ENCODE data around the gene ZNF771.
"Not testable (repeated sequence)": the region's sequence is repeated elsewhere in the genome, so short reads cannot be mapped to it uniquely, and the experiment has no call there.

ZNF771 gene

DNA sequence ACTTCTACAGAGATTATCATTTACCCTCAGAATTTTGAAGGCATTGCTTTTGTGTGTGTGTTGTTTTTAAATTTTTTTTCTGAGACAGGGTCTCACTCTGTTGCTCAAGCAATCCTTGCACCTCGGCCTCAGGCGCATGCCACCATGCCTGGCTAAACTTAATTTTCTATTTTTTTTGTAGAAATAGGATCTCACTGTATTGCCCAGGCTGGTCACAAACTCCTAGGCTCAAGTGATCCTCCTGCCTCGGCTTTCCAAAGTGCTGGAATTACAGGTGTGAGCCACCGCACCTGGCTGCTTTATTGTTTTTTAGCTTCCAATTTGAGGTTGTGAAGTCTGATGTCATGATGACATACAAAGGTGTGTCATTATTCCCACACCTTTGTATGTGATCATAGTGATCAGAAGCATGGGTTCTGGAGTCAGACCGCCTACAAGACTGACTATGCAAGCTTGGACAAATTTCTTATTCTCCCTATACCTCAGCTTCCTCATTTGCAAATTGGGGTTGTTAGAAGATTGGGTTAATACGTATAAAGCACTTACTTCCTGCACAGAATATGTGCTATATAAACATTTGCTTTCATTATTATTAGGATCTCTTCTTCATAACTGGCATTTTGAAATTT lies 32.4 kb downstream of the ZNF771 start:
- H3K27ac ChIP-seq (ENCODE audit: low read depth, low read length), result no peak overlapping the region
- H3K4me1 ChIP-seq (ENCODE audit: control insufficient read depth, insufficient read depth, low read length, unreplicated experiment), result peaks cover 10% of the 10 kb centered on the region
- no peak overlapping the region for H3K4me3 ChIP-seq (ENCODE audit: low read depth, low read length)
- H3K27me3 ChIP-seq (ENCODE audit: insufficient read depth, low read length), result no peaks in the 10 kb centered on the region
- peaks cover 12% of the 10 kb centered on the region for H3K79me2 ChIP-seq (ENCODE audit: control insufficient read depth, insufficient read depth, low read length, unreplicated experiment)
- H3K36me3 ChIP-seq (ENCODE audit: insufficient read depth, low read length), result peaks cover 16% of the 10 kb centered on the region
- no peak overlapping the region for H2AFZ ChIP-seq (ENCODE audit: low read length, unreplicated experiment)

DNA sequence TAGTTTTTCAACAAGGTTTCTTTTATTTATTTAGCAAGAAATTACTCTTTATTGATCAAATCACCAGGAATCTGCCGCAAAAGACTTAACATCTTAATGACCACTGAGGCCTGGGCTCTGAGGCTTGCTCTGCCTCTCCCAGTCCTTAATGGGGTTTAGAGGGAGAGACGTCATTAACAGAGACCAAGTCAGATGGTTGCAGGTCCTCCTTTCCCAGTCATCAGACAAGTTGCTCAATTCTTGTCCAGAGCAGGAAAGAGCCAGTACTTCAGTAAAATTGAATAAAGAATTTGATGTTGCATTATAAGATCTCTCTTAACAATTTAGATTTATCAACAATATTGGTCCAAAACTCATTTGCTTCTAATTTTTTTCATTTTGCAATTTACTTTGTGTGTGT lies 36.2 kb downstream of the ZNF771 start:
- Histone ChIP-seq H3K27me3 (ENCODE audit: insufficient read depth, low read length) (no peaks in the 10 kb centered on the region), H2AFZ (ENCODE audit: low read length, unreplicated experiment) (no peak overlapping the region), H3K36me3 (ENCODE audit: insufficient read depth, low read length) (peaks cover 16% of the 10 kb centered on the region), H3K79me2 (ENCODE audit: control insufficient read depth, insufficient read depth, low read length, unreplicated experiment) (peaks cover 20% of the 10 kb centered on the region), H3K27ac (ENCODE audit: low read depth, low read length) (no peak overlapping the region), H3K4me1 (ENCODE audit: control insufficient read depth, insufficient read depth, low read length, unreplicated experiment) (peaks cover 15% of the 10 kb centered on the region), H3K4me3 (ENCODE audit: low read depth, low read length) (0 out of 2 replicates have a peak overlapping the region, but pooled peaks have one; percentile 97)

DNA sequence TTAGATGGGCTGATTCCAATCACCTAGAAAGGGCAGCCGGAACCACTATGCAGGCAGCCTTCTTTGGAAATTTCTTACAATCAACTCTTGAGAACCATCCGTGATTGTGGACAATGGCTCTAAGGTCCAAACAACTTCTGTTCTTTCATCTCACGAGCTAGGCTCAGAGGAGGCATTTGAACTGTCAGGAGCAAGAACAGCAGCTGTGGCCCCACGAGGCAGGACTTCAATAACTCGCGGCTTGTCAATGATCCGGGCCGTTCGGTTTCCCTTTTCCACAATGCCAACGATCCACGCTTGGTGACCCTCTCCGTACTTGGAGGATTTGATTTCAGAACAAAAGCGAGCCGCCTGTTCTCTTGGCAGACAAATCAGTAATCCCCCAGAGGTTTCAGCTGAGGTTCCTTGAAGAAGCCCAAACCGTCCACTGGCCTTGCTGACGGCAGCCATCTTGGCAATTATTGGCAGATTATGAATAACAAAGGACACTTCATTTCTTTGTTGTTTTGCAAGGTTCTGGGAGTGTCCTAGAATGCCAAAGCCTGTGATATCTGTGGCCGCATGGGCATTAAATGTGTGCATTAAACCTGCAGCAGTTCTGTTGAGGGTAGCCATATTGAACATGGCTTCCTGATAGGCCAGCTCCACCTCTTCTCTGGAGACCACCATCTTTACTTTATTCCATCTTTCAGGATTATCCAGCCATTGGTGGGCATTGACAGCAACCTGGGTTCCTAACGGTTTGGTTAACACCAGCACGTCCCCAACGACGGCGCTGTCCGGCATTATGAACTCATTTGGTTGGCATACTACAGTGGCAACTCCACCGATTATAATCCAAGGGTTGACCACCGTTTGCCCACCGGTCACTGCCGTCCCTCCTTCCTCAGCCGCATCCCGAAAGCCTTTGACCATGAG lies 37.1 kb downstream of the ZNF771 start:
- Histone ChIP-seq H3K4me1 (ENCODE audit: control insufficient read depth, insufficient read depth, low read length, unreplicated experiment) (peaks cover 15% of the 10 kb centered on the region), H3K79me2 (ENCODE audit: control insufficient read depth, insufficient read depth, low read length, unreplicated experiment) (peaks cover 20% of the 10 kb centered on the region), H3K27me3 (ENCODE audit: insufficient read depth, low read length) (no peaks in the 10 kb centered on the region), H3K4me3 (ENCODE audit: low read depth, low read length) (peak overlapping the region; percentile 97), H2AFZ (ENCODE audit: low read length, unreplicated experiment) (no peak overlapping the region), H3K36me3 (ENCODE audit: insufficient read depth, low read length) (peaks cover 16% of the 10 kb centered on the region), H3K27ac (ENCODE audit: low read depth, low read length) (peak overlapping the region; percentile 82)

DNA sequence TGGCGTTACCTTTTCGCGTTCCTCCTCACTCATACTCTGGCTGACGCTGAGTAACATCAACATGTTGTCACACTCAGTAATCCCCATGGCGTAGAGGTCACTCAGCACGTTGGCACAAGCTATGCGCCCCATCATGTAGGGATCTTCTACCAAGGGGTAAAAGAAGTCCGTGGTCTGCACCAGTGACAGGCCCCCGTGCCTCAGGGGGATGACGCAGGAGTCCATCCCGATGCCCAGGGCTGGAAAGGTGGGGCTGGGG lies 37.7 kb downstream of the ZNF771 start:
- peaks cover 15% of the 10 kb centered on the region for H3K4me1 ChIP-seq (ENCODE audit: control insufficient read depth, insufficient read depth, low read length, unreplicated experiment)
- peak overlapping the region; percentile 100 for H2AFZ ChIP-seq (ENCODE audit: low read length, unreplicated experiment)
- H3K36me3 ChIP-seq (ENCODE audit: insufficient read depth, low read length), result peaks cover 16% of the 10 kb centered on the region
- peaks cover 20% of the 10 kb centered on the region for H3K79me2 ChIP-seq (ENCODE audit: control insufficient read depth, insufficient read depth, low read length, unreplicated experiment)
- H3K27me3 ChIP-seq (ENCODE audit: insufficient read depth, low read length), result no peaks in the 10 kb centered on the region
- H3K27ac ChIP-seq (ENCODE audit: low read depth, low read length), result peak overlapping the region; percentile 82
- peak overlapping the region; percentile 97 for H3K4me3 ChIP-seq (ENCODE audit: low read depth, low read length)

- peaks cover 16% of the 10 kb centered on the region for H3K36me3 ChIP-seq (ENCODE audit: insufficient read depth, low read length)
- H3K4me1 ChIP-seq (ENCODE audit: control insufficient read depth, insufficient read depth, low read length, unreplicated experiment), result peaks cover 15% of the 10 kb centered on the region
- peaks cover 20% of the 10 kb centered on the region for H3K79me2 ChIP-seq (ENCODE audit: control insufficient read depth, insufficient read depth, low read length, unreplicated experiment)
- H3K27me3 ChIP-seq (ENCODE audit: insufficient read depth, low read length), result no peaks in the 10 kb centered on the region
- H3K4me3 ChIP-seq (ENCODE audit: low read depth, low read length), result peak within 1 kb of the TSS; percentile 97
- H3K27ac ChIP-seq (ENCODE audit: low read depth, low read length), result peak within 1 kb of the TSS; percentile 82
- H2AFZ ChIP-seq (ENCODE audit: low read length, unreplicated experiment), result peak within 1 kb of the TSS; percentile 100
Measured at GRCh38 chr16:30445408-30446202, 38.2 kb downstream of the ZNF771 start, which contains the start of gene SEPHS2. Gene SEPHS2, minus strand, starts transcription at chr16:30445874. Its CDS starts 147 bp downstream, at chr16:30445727.

GRCh38 chr16:30446203-30446595 lies 38.8 kb downstream of the ZNF771 start:
- Histone ChIP-seq H3K27me3 (ENCODE audit: insufficient read depth, low read length) (no peaks in the 10 kb centered on the region), H3K27ac (ENCODE audit: low read depth, low read length) (peak overlapping the region; percentile 82), H3K4me1 (ENCODE audit: control insufficient read depth, insufficient read depth, low read length, unreplicated experiment) (peaks cover 15% of the 10 kb centered on the region), H3K79me2 (ENCODE audit: control insufficient read depth, insufficient read depth, low read length, unreplicated experiment) (peaks cover 20% of the 10 kb centered on the region), H3K4me3 (ENCODE audit: low read depth, low read length) (peak overlapping the region; percentile 97), H2AFZ (ENCODE audit: low read length, unreplicated experiment) (peak overlapping the region; percentile 100), H3K36me3 (ENCODE audit: insufficient read depth, low read length) (peaks cover 16% of the 10 kb centered on the region)

DNA sequence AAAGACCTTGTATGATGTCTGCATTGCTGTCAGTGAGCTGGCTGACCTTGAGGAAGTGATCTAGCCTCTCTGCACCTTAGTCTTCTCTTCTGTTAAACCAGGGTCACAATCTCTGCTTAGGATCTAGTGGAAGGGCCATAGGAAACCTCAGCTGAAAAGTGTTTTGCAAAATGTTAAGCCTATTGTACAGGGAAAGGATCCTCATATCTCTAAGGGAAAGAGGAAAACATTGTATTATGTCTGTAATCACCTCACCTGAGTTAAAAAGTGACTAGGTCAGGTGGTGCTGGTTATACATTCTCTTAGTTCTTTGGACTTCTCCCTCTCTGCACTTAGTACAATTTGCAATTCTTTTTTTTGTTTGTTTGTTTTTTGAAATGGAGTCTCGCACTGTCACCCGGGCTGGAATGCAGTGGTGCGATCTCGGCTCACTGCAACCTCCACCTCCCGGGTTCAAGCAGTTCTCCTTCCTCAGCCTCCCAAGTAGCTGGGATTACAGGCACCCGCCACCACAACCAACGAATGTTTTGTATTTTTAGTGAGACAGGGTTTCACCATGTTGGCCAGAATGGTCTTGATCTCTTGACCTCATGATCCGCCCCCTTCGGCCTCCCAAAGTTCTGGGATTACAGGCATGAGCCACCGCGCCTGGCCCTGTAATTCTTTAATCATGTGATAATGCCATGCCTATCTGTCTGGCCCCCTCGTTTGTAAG lies 40.3 kb downstream of the ZNF771 start:
- Histone ChIP-seq H3K27ac (ENCODE audit: low read depth, low read length) (no peak overlapping the region), H2AFZ (ENCODE audit: low read length, unreplicated experiment) (no peak overlapping the region), H3K36me3 (ENCODE audit: insufficient read depth, low read length) (peaks cover 16% of the 10 kb centered on the region), H3K4me3 (ENCODE audit: low read depth, low read length) (no peak overlapping the region), H3K79me2 (ENCODE audit: control insufficient read depth, insufficient read depth, low read length, unreplicated experiment) (peaks cover 20% of the 10 kb centered on the region), H3K27me3 (ENCODE audit: insufficient read depth, low read length) (no peaks in the 10 kb centered on the region), H3K4me1 (ENCODE audit: control insufficient read depth, insufficient read depth, low read length, unreplicated experiment) (peaks cover 15% of the 10 kb centered on the region)

DNA sequence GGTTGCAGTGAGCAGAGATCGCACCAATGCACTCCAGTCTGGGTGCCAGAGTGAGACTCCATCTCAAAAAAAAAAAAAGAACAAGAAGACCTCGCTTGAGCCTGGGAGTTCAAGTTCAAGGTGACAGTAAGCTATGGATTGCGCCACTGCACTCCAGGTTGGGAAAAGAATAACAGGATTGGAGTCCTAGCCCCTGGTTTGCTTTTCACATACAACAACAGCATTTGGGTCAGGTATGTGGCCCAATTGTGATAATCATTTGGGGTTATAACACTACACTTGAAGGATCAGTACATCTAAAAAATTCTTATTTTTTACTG lies 41.7 kb downstream of the ZNF771 start:
- no peak overlapping the region for H2AFZ ChIP-seq (ENCODE audit: low read length, unreplicated experiment)
- H3K36me3 ChIP-seq (ENCODE audit: insufficient read depth, low read length), result peaks cover 8% of the 10 kb centered on the region
- H3K27ac ChIP-seq (ENCODE audit: low read depth, low read length), result no peak overlapping the region
- peaks cover 13% of the 10 kb centered on the region for H3K4me1 ChIP-seq (ENCODE audit: control insufficient read depth, insufficient read depth, low read length, unreplicated experiment)
- H3K79me2 ChIP-seq (ENCODE audit: control insufficient read depth, insufficient read depth, low read length, unreplicated experiment), result peaks cover 16% of the 10 kb centered on the region
- H3K4me3 ChIP-seq (ENCODE audit: low read depth, low read length), result no peak overlapping the region
- H3K27me3 ChIP-seq (ENCODE audit: insufficient read depth, low read length), result no peaks in the 10 kb centered on the region

DNA sequence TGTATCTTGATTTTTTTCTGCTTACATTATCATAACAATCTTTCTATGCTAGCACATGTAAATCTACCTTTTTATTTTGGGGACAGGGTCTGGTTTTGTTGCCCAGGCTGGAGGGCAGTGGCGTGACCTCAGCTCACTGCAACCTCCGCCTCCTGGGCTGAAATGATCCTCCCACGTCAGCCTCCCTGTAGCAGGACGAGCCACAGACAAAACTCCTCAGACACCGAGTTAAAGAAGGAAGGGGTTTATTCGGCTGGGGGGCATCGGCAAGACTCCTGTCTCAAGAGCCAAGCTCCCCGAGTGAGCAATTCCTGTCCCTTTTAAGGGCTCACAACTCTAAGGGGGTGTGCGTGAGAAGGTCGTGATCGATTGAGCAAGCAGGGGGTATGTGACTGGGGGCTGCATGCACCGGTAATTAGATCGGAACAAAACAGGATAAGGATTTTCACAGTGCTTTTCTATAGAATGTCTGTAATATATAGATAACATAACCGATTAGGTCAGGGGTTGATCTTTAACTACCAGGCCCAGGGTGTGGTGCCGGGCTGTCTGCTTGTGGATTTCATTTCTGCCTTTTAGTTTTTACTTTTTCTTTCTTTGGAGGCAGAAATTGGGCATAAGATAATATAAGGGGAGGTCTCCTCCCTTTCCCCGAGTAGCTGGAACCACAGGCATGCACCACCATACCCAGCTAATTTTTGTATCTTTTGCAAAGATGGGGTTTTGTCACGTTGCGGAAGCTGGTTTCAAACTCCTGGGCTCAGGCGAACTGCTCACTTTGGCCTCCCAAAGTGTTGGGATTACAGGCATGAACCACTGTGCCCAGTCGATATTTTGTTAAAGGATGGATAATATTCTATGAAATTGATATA lies 45.5 kb downstream of the ZNF771 start:
- not testable (repeated sequence) for H3K4me1 ChIP-seq (ENCODE audit: control insufficient read depth, insufficient read depth, low read length, unreplicated experiment); H3K27ac ChIP-seq (ENCODE audit: low read depth, low read length); H2AFZ ChIP-seq (ENCODE audit: low read length, unreplicated experiment); H3K4me3 ChIP-seq (ENCODE audit: low read depth, low read length); H3K36me3 ChIP-seq (ENCODE audit: insufficient read depth, low read length); H3K79me2 ChIP-seq (ENCODE audit: control insufficient read depth, insufficient read depth, low read length, unreplicated experiment); H3K27me3 ChIP-seq (ENCODE audit: insufficient read depth, low read length)
